Stimulated activated naive CD8-positive, alpha-beta T cell treated with anti-CD3 and anti-CD28 coated beads, Interleukin-15, Interleukin-2, amounts not matched to agents 100 ng/mL and 50 ng/mL, for 24 hours (primary cell): ENCODE results near the gene PTGES.
A peak's percentile ranks its signal among the peaks of the same experiment; 100 is the strongest.
"Not testable (repeated sequence)": the region's sequence is repeated elsewhere in the genome, so short reads cannot be mapped to it uniquely, and the experiment has no call there.

Experiments
- H3K27ac Mint-ChIP-seq: one replicate; pipeline ENCODE4 v1.8.0; 2021; ENCODE audit warnings: mild to moderate bottlenecking, mixed read lengths
- H3K27me3 Mint-ChIP-seq: one replicate; pipeline ENCODE4 v1.8.0; 2021; ENCODE audit warnings: mixed read lengths
- H3K36me3 Mint-ChIP-seq: one replicate; pipeline ENCODE4 v1.8.0; 2021; ENCODE audit warnings: low read depth, mixed read lengths
- H3K4me1 Mint-ChIP-seq: one replicate; pipeline ENCODE4 v1.8.0; 2021; ENCODE audit warnings: low read depth, mixed read lengths
- H3K4me3 Mint-ChIP-seq: one replicate; pipeline ENCODE4 v1.8.0; 2021; ENCODE audit warnings: mild to moderate bottlenecking, mixed read lengths
- H3K9me3 Mint-ChIP-seq: one replicate; pipeline ENCODE4 v1.8.0; 2021; ENCODE audit warnings: mixed read lengths

PTGES gene

GRCh38 chr9:129776938-129777768 lies 24.3 kb upstream of the PTGES start:
- Mint-ChIP-seq H3K4me1 (peaks cover 27% of the 10 kb centered on the region), H3K27ac (peak overlapping the region; percentile 19), H3K27me3 (peaks cover 17% of the 10 kb centered on the region), H3K4me3 (peak overlapping the region; percentile 36), H3K36me3 (no peaks in the 10 kb centered on the region), H3K9me3 (no peaks in the 10 kb centered on the region)

GRCh38 chr9:129776566-129776937 lies 23.7 kb upstream of the PTGES start:
- Mint-ChIP-seq H3K4me1 (peaks cover 27% of the 10 kb centered on the region), H3K36me3 (no peaks in the 10 kb centered on the region), H3K4me3 (no peak overlapping the region), H3K9me3 (no peaks in the 10 kb centered on the region), H3K27ac (no peak overlapping the region), H3K27me3 (peaks cover 17% of the 10 kb centered on the region)

- H3K27ac Mint-ChIP-seq, H3K36me3 Mint-ChIP-seq, H3K4me3 Mint-ChIP-seq, H3K9me3 Mint-ChIP-seq: not testable (repeated sequence)
- peaks cover 17% of the 10 kb centered on the region for H3K27me3 Mint-ChIP-seq
- H3K4me1 Mint-ChIP-seq, result peaks cover 25% of the 10 kb centered on the region
These were observed 23.3 kb upstream of the PTGES start for GRCh38 chr9:129776096-129776495.

DNA sequence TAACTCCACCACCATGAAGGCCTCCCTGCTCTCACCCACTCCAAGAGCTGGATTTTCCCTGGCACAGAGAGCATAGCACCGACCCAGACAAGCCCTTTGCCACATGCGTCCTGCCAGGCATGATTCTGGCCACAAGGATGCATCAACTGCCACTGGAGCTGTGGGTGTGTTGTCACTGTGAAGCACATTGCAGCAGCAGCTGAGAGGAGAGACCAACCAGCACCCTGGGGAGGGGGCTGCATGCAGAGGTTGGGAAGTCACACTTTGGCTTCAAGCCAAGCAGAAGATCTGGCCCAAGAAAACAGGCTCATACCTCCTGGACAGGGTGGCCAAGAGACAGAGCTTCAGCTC lies 22.6 kb upstream of the PTGES start:
- Mint-ChIP-seq H3K4me3 (no peak overlapping the region), H3K27me3 (peaks cover 17% of the 10 kb centered on the region), H3K36me3 (no peaks in the 10 kb centered on the region), H3K9me3 (no peaks in the 10 kb centered on the region), H3K4me1 (peaks cover 18% of the 10 kb centered on the region), H3K27ac (no peak overlapping the region)

GRCh38 chr9:129774791-129775447 lies 22.1 kb upstream of the PTGES start:
- Mint-ChIP-seq H3K4me3 (no peak overlapping the region), H3K27ac (no peak overlapping the region), H3K27me3 (peaks cover 17% of the 10 kb centered on the region), H3K36me3 (no peaks in the 10 kb centered on the region), H3K4me1 (peaks cover 18% of the 10 kb centered on the region), H3K9me3 (no peaks in the 10 kb centered on the region)

GRCh38 chr9:129773262-129774048 lies 20.6 kb upstream of the PTGES start:
- H3K27me3 Mint-ChIP-seq, result peaks cover 12% of the 10 kb centered on the region
- no peaks in the 10 kb centered on the region for H3K9me3 Mint-ChIP-seq
- H3K4me3 Mint-ChIP-seq, result no peak overlapping the region
- no peak overlapping the region for H3K27ac Mint-ChIP-seq
- peaks cover 18% of the 10 kb centered on the region for H3K4me1 Mint-ChIP-seq
- H3K36me3 Mint-ChIP-seq, result no peaks in the 10 kb centered on the region

DNA sequence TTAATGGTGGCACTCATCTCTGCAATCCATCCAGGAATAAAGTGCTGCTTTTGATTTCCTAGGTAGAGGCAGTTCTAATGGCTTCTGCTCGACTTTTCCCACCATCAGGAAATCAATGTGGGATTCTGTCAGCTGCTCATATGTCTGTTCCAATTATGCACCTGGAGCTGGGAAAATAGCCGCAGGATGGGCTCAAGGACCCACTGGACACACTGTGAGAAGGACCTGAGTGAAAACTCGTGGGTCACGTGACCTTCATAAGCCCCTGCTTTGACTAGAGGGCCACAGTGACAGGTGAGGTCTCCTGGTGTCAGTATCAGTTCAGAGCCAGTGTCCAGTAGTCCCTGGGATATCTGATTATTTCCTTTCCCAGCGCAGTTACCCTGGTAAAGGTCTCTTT lies 17.9 kb upstream of the PTGES start:
- Mint-ChIP-seq H3K4me1 (peaks cover 11% of the 10 kb centered on the region), H3K27me3 (peaks cover 12% of the 10 kb centered on the region), H3K4me3 (no peak overlapping the region), H3K27ac (no peak overlapping the region), H3K9me3 (no peaks in the 10 kb centered on the region), H3K36me3 (no peaks in the 10 kb centered on the region)

DNA sequence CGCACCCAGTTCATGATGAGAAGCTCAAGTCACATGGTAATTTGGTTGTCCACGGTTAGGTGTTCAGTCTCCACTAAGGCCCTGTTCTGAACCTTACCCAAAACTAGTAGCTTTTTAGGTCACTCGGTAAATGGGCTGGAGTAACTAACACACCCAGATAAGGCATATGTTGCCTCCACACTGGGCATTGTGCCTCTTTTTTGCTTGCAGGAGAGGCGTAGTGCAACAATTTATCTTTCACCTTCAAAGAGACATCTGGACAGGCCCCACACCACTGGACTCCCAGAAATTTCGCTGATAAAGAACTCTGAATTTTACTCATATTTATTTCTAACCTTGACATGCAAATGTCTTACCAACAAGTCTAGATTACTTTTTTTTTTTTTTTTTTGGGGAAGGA lies 16.8 kb upstream of the PTGES start:
- Mint-ChIP-seq H3K4me1 (peaks cover 11% of the 10 kb centered on the region), H3K27me3 (peaks cover 12% of the 10 kb centered on the region), H3K36me3 (no peaks in the 10 kb centered on the region), H3K27ac (no peak overlapping the region), H3K9me3 (no peaks in the 10 kb centered on the region), H3K4me3 (no peak overlapping the region)

DNA sequence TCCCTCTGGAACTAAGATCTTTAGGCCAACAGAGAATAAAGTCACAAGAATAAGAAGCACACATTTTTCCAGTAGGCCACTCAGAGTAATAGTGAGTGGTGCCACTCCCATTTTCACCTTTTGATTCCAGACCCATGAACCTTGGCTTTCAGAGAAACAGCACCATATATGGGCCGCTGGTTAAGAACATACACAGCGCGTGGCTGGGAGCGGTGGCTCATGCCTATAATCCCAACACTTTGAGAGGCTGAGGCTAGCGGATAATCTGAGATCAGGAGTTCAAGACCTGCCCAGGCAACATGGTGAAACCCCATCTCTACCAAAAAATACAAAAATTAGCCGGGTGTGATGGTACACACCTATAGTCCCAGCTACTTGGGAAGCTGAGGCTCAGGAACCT lies 15.6 kb upstream of the PTGES start:
- Mint-ChIP-seq H3K27me3 (peaks cover 3% of the 10 kb centered on the region), H3K4me1 (peaks cover 11% of the 10 kb centered on the region), H3K9me3 (no peaks in the 10 kb centered on the region), H3K4me3 (no peak overlapping the region), H3K36me3 (no peaks in the 10 kb centered on the region), H3K27ac (no peak overlapping the region)

GRCh38 chr9:129765764-129766317 lies 13.0 kb upstream of the PTGES start:
- Mint-ChIP-seq H3K4me3 (no peak overlapping the region), H3K27me3 (peaks cover 5% of the 10 kb centered on the region), H3K4me1 (peaks cover 11% of the 10 kb centered on the region), H3K9me3 (no peaks in the 10 kb centered on the region), H3K36me3 (no peaks in the 10 kb centered on the region), H3K27ac (no peak overlapping the region)

DNA sequence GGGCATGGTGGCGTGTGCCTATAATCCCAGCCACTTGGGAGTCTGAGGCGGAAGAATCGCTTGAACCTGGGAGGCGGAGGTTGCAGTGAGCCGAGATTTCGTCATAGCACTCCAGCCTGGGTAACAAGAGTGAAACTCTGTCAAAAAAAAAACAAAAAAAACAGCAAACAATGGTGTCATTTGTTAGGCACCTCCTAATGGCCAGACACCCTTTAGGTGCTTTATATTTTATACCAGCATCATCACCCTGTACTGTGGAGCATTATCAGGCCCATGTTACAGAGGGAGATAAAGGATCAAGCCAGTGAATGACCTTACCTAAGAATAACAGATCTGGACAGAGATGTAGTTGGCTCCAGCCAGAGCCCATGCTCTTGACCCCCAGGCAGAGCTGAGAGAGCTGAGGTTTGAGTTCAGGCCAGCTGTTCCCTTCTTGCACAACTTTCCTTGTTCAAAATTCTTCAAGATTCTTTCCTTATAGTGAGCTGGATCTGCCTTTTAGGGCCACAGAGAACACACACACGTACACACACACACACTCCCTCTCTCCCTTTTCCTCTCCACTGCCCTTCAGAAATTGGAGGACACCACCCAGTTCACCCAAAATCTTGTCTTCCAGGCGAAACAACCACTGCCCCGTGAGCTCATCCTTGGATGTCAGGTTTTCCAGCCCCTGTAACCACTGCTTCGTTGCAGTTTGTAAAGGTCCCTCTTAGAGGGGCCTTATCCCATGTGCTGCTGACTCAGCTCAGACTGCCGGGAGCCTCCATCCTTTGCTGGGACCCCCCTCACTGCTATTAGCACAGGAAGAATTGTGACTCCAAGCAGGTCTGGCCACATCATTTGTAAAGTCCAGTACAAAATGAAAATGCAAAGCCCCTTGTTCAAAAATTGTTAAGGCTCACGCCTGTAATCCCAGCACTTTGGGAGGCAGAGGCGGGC lies 10.4 kb upstream of the PTGES start:
- no peaks in the 10 kb centered on the region for H3K36me3 Mint-ChIP-seq
- H3K27ac Mint-ChIP-seq, result no peak overlapping the region
- H3K27me3 Mint-ChIP-seq, result peaks cover 5% of the 10 kb centered on the region
- H3K4me1 Mint-ChIP-seq, result peaks cover 12% of the 10 kb centered on the region
- no peaks in the 10 kb centered on the region for H3K9me3 Mint-ChIP-seq
- no peak overlapping the region for H3K4me3 Mint-ChIP-seq

- H3K27ac Mint-ChIP-seq, H3K36me3 Mint-ChIP-seq: not testable (repeated sequence)
- H3K4me1 Mint-ChIP-seq, result peaks cover 14% of the 10 kb centered on the region
These were observed 9.6 kb upstream of the PTGES start for GRCh38 chr9:129762370-129762984.

DNA sequence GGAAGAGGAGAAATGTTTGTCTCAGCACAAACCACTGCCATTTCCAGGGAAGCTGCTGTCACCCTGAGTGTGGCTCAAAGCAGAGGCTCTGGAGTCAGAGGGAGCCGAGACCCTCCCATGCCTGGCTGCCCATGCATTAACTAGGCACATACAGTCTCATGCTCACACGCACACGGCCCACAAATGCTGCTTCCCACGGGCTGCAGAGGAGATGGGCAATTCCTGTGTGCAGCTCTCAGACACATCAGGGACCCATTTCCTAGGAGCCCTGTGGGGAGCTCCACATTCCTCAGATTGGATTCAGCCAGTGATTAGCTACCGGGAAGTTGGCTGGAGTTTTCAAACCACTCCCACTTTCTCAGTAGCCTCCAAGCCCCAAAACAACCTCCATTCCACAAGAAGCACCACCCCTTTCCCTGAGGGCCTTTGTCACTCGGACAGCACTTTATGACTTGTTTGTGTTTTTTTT lies 9.1 kb upstream of the PTGES start:
- Mint-ChIP-seq H3K36me3 (no peaks in the 10 kb centered on the region), H3K27me3 (peaks cover 8% of the 10 kb centered on the region), H3K27ac (no peak overlapping the region), H3K4me1 (peaks cover 14% of the 10 kb centered on the region), H3K9me3 (no peaks in the 10 kb centered on the region), H3K4me3 (no peak overlapping the region)

More at GRCh38 chr9:129762370-129762984, 9.6 kb upstream of the PTGES start:
- not testable (repeated sequence) for H3K9me3 Mint-ChIP-seq, H3K27me3 Mint-ChIP-seq, H3K4me3 Mint-ChIP-seq
